Colonic mucosa (tissue), 4 donors: Measurements from ENCODE around the gene AP1S1. TPM values are rescaled to one million over a fixed set of nuclear protein-coding genes. Genes with fewer than 3 reads are reported as not detected.

Source experiments
- DNase-seq: peaks from one replicate; pipeline ENCODE4 v3.0.0-alpha.2; 2020
- H3K27ac ChIP-seq: fragments of 200-600 bp; one replicate; pipeline ENCODE4 v1.8.0; 2021
- H3K27me3 ChIP-seq: fragments of 200-600 bp; one replicate; pipeline ENCODE4 v1.8.0; 2021
- H3K36me3 ChIP-seq: fragments of 200-600 bp; one replicate; pipeline ENCODE4 v1.8.0; 2021
- H3K4me1 ChIP-seq: fragments of 200-600 bp; one replicate; pipeline ENCODE4 v1.8.0; 2021; ENCODE audit warnings: mild to moderate bottlenecking
- H3K4me3 ChIP-seq: fragments of 200-600 bp; one replicate; pipeline ENCODE4 v1.8.0; 2021
- H3K9ac ChIP-seq, 2 donors: one replicate each; pipeline ENCODE4 v1.7.0; 2013; ENCODE audit warnings: control low read depth in 2 of 2, low read depth in 2 of 2, low read length in 2 of 2
- H3K9me3 ChIP-seq: fragments of 200-600 bp; one replicate; pipeline ENCODE4 v1.8.0; 2021
- intact Hi-C: fragments of 100-400 bp; cut with DNase I; formaldehyde crosslinking; loops from one replicate; pipeline ENCODE4 v1.14.1; 2022
- total RNA-seq, 2 donors: library from RNA; stranded (reverse); fragmentation: NEBNext Ultra II Directional in 1 of 2; extraction: Animal tissue kit (Norgen Biotek cat#: 25700) in 1 of 2; gene quantifications; one replicate each; pipeline ENCODE4 v1.2.1, GENCODE V29; 2021
- TF ChIP-seq, protein P1 (sequence below): fragments of 200-600 bp; IDR thresholded peaks from one replicate; pipeline ENCODE4 v1.8.0; 2022; ENCODE audit warnings: antibody characterized with exemption, mild to moderate bottlenecking
- donor health status: healthy.
- donor health status: DM: no; HTN: no; CAD: no.
- donor health status: DM: no; HTN: no; CAD: no.

The AP1S1 gene
- total RNA-seq, 2 donors from 2014 or later = 111 to 127 TPM

DNA sequence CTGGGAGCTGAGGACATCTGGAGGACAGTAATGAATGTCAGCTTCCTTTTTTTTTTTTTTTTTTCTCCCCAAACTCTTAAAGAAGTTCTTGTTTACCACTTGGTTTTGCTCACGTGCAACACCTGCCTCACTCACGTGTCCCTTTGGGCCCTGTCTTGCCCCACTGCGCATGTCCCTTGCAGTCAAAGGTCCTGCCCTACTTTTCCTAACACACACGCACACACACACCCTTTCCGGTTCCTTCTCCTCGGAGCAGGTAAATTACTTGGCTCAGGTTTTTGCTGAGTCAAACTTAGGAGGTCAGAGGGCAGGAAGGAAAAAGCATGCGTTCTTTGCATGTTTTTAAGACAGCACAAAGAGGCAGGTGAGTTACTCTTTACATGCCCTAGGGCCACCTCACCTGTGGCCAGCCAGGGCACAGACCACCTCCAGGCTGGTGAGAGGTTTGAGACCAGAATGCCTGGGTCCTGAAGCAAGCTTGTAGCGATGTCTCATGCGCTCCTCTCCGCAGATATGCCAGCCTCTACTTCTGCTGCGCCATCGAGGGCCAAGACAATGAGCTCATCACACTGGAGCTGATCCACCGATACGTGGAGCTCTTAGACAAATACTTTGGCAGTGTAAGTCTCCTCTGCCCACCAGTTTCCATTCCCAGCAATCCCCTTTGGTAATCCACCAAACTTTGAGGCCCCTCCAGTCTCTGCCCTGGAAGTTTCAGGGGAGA lies 2.8 kb downstream of the AP1S1 start:
- H3K4me1 ChIP-seq = no peaks in the 10 kb centered on the region
- TF ChIP-seq, protein P1, sequence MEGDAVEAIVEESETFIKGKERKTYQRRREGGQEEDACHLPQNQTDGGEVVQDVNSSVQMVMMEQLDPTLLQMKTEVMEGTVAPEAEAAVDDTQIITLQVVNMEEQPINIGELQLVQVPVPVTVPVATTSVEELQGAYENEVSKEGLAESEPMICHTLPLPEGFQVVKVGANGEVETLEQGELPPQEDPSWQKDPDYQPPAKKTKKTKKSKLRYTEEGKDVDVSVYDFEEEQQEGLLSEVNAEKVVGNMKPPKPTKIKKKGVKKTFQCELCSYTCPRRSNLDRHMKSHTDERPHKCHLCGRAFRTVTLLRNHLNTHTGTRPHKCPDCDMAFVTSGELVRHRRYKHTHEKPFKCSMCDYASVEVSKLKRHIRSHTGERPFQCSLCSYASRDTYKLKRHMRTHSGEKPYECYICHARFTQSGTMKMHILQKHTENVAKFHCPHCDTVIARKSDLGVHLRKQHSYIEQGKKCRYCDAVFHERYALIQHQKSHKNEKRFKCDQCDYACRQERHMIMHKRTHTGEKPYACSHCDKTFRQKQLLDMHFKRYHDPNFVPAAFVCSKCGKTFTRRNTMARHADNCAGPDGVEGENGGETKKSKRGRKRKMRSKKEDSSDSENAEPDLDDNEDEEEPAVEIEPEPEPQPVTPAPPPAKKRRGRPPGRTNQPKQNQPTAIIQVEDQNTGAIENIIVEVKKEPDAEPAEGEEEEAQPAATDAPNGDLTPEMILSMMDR = no peak

DNA sequence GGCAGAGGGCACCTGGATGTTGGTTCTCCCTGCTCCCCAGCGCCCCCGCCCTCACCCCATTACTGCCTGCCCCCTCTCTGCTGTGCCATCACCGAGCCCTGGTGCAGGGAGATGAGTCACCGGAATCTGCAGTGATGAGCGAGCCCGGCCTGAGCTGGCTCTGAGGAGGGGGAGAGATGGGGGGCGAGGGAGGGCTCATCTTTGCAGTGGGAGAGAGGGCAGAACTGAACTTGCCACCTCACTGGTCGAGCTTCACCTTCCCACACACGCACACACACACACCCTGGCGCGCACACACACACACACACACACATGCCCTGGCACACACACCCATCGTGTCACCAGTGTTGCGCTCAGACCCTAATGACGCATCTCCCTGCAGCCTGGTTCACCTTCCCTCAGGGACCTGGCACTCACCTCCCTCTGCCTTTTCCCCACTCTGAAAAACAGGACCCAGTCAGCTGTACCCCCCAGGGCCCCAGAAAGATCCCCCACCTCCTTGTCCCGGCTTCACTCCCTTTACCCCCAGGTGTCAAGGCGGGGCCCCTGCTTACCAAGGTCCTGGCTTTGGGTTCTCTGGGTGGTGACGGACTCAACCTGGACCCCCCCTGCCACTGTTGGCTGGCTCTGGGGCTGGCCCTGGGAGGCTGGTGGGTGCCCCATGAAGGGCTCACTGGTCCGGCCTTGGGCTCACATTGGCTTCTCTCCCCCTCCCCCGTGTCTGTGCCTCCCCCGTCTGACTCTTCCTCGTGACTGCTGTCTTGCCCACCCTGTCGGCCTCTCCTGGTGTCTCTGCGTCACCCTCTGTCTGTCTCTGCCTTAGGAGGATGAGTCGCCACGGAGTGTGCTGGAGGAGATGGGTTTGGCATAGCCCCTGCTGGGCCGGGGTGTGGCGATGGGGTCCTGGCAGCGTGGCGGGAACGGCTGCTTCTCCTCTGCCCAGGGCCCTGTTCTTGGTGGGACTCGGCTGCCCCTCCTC lies 5.7 kb downstream of the AP1S1 start:
- Histone ChIP-seq H3K9ac (no peak overlapping the region), H3K27ac (no peak overlapping the region), H3K4me3 (no peak overlapping the region), H3K27me3 (peaks cover 21% of the 10 kb centered on the region), H3K36me3 (peaks cover 7% of the 10 kb centered on the region), H3K4me1 (peaks cover 10% of the 10 kb centered on the region), H3K9me3 (no peaks in the 10 kb centered on the region)
- intact Hi-C loops = no loop called here
- TF ChIP-seq, protein P1 = no peak
- no peak for DNase-seq

More for the DNA sequence above, 2.8 kb downstream of the AP1S1 start:
- intact Hi-C loops = no loop called here
- no peak overlapping the region for H3K4me3 ChIP-seq
- no peak overlapping the region for H3K27ac ChIP-seq
- H3K27me3 ChIP-seq = peaks cover under 1% of the 10 kb centered on the region
- peak; percentile 83 for DNase-seq
- H3K36me3 ChIP-seq = peaks cover 7% of the 10 kb centered on the region
- peak overlapping the region in 1 of 2 donors; percentile 49 for H3K9ac ChIP-seq
- no peaks in the 10 kb centered on the region for H3K9me3 ChIP-seq

DNA sequence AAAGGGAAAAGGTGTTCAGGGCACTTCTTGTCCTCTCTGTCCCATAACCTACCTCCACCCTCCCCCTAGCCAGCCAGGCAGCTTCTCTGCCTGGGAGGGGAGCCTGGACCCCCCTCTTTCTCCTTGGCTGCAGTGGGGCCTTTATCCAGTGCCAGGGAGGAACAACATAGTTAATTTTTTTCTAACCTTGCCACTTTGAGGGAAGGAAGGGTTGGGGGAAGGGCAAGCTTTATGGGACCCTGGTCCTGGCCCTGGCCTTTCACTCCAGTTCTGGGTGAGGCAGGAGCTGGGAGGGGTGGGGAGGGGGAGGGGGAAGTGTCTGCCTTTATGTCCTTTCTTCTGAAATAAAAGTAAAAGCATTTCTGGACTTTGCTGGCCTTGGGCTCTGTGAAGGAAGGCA lies 6.6 kb downstream of the AP1S1 start:
- Histone ChIP-seq H3K4me1 (peaks cover 14% of the 10 kb centered on the region), H3K36me3 (peaks cover 7% of the 10 kb centered on the region), H3K9ac (no peak overlapping the region), H3K4me3 (no peak overlapping the region), H3K27me3 (peaks cover 30% of the 10 kb centered on the region), H3K27ac (no peak overlapping the region), H3K9me3 (no peaks in the 10 kb centered on the region)
- no peak for DNase-seq
- TF ChIP-seq, protein P1 = no peak
- intact Hi-C loops = no loop called here

DNA sequence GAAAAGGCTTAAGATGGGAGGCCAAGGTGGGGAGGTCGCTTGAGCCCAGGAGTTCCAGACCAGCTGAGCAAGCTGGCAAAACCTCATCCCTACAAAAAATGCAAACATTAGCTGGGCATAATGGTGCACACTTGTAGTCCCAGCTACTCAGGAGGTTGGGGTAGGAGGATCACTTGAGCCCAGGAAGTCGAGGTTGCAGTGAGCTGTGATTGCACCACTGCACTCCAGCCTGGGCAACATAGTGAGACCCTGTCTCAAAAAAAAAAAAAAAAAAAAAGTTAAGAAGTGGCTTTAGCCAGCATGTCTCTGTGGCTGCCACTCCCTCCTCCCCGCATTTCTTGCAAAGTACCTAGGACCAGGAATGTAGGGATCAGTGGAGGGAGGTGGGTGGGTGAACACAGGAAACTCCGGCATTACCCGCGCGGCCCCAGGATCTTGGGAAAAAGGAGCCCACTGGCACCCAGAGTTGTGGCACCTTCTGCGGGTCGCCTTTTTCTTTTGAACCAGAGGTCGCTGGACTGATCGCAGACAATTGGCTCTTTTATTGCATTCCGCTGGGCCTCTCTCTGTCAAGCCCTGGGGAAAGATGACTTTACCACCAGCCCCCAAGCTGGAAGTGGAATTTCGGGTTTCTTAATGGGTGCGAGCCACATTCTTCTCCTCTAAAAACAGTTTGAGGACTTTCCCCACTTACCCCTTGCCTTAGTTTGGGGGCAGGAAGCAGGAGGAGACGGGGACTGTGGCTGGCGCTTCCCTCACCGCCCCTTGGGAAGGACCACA lies 7.6 kb downstream of the AP1S1 start:
- intact Hi-C loops = no loop called here
- peaks cover 14% of the 10 kb centered on the region for H3K4me1 ChIP-seq
- no peak overlapping the region for H3K27ac ChIP-seq
- H3K4me3 ChIP-seq = no peak overlapping the region
- no peaks in the 10 kb centered on the region for H3K9me3 ChIP-seq
- H3K9ac ChIP-seq = no peak overlapping the region
- peaks cover 38% of the 10 kb centered on the region for H3K27me3 ChIP-seq
- no peak for DNase-seq
- peaks cover 7% of the 10 kb centered on the region for H3K36me3 ChIP-seq
- TF ChIP-seq, protein P1 = no peak
